Activated naive CD8-positive, alpha-beta T cell treated with anti-CD3 and anti-CD28 coated beads for 36 hours (primary cell): ENCODE data around the gene BICC1. TPM values are rescaled to one million over a fixed set of nuclear protein-coding genes. Genes with fewer than 3 reads are reported as not detected.

Experiments
- DNase-seq: peaks from one replicate; pipeline ENCODE4 v3.0.0; 2021
- H3K27ac Mint-ChIP-seq: one replicate; pipeline ENCODE4 v1.8.0; 2022; ENCODE audit warnings: mild to moderate bottlenecking, moderate library complexity, mixed read lengths
- H3K27me3 Mint-ChIP-seq: one replicate; pipeline ENCODE4 v1.8.0; 2022; ENCODE audit warnings: mild to moderate bottlenecking, mixed read lengths
- H3K36me3 Mint-ChIP-seq: one replicate; pipeline ENCODE4 v1.8.0; 2021; ENCODE audit warnings: mild to moderate bottlenecking, mixed read lengths
- H3K4me1 Mint-ChIP-seq: one replicate; pipeline ENCODE4 v1.8.0; 2021; ENCODE audit warnings: mixed read lengths
- H3K4me3 Mint-ChIP-seq: one replicate; pipeline ENCODE4 v1.8.0; 2022; ENCODE audit warnings: mild to moderate bottlenecking, moderate library complexity, mixed read lengths
- H3K9me3 Mint-ChIP-seq: one replicate; pipeline ENCODE4 v1.8.0; 2022; ENCODE audit warnings: mixed read lengths
- total RNA-seq, 2 experiments: library from RNA; stranded (reverse); gene quantifications; one replicate each; pipeline ENCODE4 v1.2.3, GENCODE V29; 2021

The BICC1 gene
- total RNA-seq, 2 experiments from 2014 or later = 0.04 TPM; not detected in 1

GRCh38 chr10:58511765-58512490 is 744 bp upstream of the BICC1 start:
- Mint-ChIP-seq H3K4me3 (peak overlapping the region; percentile 52), H3K27ac (no peak overlapping the region), H3K27me3 (peaks cover 22% of the 10 kb centered on the region), H3K36me3 (no peaks in the 10 kb centered on the region), H3K9me3 (no peaks in the 10 kb centered on the region), H3K4me1 (peaks cover 6% of the 10 kb centered on the region)
- no peak for DNase-seq

DNA sequence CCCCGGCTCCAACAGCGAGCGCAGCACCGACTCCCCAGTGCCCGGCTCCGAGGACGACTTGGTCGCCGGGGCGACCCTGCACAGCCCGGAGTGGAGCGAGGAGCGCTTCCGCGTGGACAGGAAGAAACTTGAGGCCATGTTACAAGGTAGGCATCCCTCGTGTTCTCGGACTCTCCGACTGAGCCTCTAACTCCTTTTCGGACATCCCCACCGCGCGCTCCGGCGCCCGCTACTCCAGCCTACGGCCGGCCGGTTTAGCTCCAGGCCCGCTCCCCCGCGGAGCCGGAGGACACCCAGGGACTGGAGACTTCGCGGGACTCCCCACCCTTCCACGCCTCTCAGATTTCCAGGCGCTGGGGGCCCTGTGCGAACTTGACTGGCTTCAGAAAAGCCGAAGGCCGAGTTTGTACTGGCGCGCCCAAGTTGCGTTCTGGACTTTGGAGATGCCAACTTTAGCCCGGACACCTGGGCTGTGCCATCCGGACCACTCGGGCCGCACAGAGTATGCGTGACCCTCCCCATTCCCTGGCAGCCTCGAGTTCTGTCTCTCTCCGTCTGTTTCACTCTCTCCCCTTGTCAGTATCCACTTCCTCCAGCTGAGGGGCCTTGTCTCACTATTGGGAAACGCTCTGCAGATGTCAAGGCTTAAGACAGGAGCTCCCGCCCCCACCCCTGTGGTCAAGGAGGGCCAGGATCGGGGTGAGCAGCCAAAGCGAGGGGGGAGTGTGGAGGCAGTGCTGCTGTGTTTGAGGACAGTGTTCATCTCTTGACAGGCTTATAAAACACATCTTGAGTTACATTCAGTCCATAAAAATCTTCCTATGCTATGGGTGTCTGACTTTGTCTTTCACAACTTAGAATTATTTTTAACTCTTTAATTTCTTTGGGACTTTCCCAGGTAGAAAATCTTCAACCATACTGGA is 777 bp downstream of the BICC1 start:
- H3K4me3 Mint-ChIP-seq = peak overlapping the region; percentile 63
- H3K9me3 Mint-ChIP-seq = no peaks in the 10 kb centered on the region
- peaks cover 6% of the 10 kb centered on the region for H3K4me1 Mint-ChIP-seq
- DNase-seq = no peak
- H3K36me3 Mint-ChIP-seq = no peaks in the 10 kb centered on the region
- no peak overlapping the region for H3K27ac Mint-ChIP-seq
- peaks cover 30% of the 10 kb centered on the region for H3K27me3 Mint-ChIP-seq

DNA sequence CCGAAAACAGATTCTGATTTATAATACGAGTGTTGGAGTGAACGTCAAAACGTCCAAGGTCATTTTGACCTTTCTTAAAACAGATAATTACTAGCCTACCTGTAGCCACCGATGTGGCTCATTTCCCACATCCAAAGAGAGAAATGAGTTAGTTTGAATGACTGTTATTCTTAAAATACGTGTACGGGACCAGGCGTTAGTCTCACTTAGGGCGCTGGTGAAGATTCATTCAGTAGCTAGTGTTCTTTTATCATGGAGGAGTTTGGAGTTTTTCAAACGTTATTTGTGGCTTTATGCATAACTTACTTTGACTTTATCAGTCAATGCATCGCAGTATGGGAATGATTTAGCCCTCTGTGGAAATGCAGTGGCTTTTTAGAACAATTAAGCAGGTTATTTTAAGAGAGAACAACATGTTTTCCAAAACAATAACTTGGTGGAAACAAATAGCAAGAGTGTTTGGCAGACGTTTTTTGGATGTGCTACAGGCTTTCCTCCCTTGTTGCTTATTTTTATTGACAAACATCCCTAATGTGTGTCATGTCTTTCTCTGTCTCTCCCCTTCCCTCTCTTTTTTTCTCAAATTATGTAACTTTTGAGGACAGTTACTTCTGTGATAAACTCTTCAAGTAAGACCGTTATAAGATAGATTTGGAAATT is 1.6 kb downstream of the BICC1 start:
- H3K36me3 Mint-ChIP-seq = no peaks in the 10 kb centered on the region
- DNase-seq = no peak
- peaks cover 37% of the 10 kb centered on the region for H3K27me3 Mint-ChIP-seq
- H3K27ac Mint-ChIP-seq = no peak overlapping the region
- H3K4me3 Mint-ChIP-seq = no peak overlapping the region
- H3K4me1 Mint-ChIP-seq = peaks cover 6% of the 10 kb centered on the region
- no peaks in the 10 kb centered on the region for H3K9me3 Mint-ChIP-seq

- no peak overlapping the region for H3K27ac Mint-ChIP-seq
- no peaks in the 10 kb centered on the region for H3K36me3 Mint-ChIP-seq
- no peak overlapping the region for H3K4me3 Mint-ChIP-seq
- H3K9me3 Mint-ChIP-seq = no peaks in the 10 kb centered on the region
- peaks cover 38% of the 10 kb centered on the region for H3K27me3 Mint-ChIP-seq
- H3K4me1 Mint-ChIP-seq = peaks cover 6% of the 10 kb centered on the region
- DNase-seq = no peak
Measured at GRCh38 chr10:58515291-58515941, 2.7 kb downstream of the BICC1 start.

DNA sequence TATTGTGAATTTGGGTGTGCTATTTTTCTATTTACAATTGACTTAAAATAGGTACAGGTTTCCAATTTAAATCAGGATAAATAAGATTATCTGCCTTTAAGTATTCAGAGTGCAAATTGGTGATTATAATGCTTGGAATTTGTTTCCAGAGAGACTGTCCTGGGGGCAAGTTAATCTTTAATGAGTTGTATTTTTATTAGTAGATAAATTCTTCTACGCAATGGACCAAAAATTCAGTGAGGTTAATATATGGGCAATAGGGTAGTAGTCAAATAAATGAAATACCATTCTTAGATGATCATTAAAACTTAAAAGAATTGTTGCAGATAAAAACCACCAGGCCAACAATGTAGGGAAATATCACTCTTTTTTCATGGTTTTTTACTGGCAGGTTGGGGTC is 3.4 kb downstream of the BICC1 start:
- Mint-ChIP-seq H3K27ac (no peak overlapping the region), H3K36me3 (no peaks in the 10 kb centered on the region), H3K9me3 (no peaks in the 10 kb centered on the region), H3K4me1 (peaks cover 6% of the 10 kb centered on the region), H3K27me3 (peaks cover 44% of the 10 kb centered on the region), H3K4me3 (no peak overlapping the region)
- DNase-seq = no peak

DNA sequence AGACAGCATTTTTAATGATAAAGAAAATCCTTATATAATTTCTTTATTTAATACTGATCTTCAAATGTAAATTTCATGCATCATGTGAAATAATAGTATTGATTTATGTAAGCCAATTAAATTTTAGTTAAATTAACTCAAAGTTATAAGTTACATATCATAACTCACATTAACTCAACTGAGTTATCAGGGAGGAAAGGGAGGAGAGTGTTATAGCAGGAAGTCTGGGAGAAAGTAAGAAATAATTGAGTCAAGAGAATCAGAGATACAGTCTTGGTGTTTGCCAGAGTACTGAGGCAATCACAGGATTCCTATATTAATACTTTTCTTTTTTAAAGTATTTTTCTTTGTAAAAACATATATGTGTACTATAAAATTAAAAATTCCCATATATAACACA is 4.0 kb downstream of the BICC1 start:
- no peaks in the 10 kb centered on the region for H3K9me3 Mint-ChIP-seq
- H3K4me1 Mint-ChIP-seq = peaks cover 6% of the 10 kb centered on the region
- no peak overlapping the region for H3K4me3 Mint-ChIP-seq
- no peak overlapping the region for H3K27ac Mint-ChIP-seq
- no peak for DNase-seq
- H3K27me3 Mint-ChIP-seq = peaks cover 45% of the 10 kb centered on the region
- H3K36me3 Mint-ChIP-seq = no peaks in the 10 kb centered on the region

- peaks cover 45% of the 10 kb centered on the region for H3K27me3 Mint-ChIP-seq
- H3K27ac Mint-ChIP-seq = no peak overlapping the region
- no peaks in the 10 kb centered on the region for H3K9me3 Mint-ChIP-seq
- H3K4me1 Mint-ChIP-seq = peaks cover 6% of the 10 kb centered on the region
- no peak for DNase-seq
- H3K36me3 Mint-ChIP-seq = no peaks in the 10 kb centered on the region
- H3K4me3 Mint-ChIP-seq = no peak overlapping the region
Measured at GRCh38 chr10:58517081-58517480, 4.4 kb downstream of the BICC1 start.

DNA sequence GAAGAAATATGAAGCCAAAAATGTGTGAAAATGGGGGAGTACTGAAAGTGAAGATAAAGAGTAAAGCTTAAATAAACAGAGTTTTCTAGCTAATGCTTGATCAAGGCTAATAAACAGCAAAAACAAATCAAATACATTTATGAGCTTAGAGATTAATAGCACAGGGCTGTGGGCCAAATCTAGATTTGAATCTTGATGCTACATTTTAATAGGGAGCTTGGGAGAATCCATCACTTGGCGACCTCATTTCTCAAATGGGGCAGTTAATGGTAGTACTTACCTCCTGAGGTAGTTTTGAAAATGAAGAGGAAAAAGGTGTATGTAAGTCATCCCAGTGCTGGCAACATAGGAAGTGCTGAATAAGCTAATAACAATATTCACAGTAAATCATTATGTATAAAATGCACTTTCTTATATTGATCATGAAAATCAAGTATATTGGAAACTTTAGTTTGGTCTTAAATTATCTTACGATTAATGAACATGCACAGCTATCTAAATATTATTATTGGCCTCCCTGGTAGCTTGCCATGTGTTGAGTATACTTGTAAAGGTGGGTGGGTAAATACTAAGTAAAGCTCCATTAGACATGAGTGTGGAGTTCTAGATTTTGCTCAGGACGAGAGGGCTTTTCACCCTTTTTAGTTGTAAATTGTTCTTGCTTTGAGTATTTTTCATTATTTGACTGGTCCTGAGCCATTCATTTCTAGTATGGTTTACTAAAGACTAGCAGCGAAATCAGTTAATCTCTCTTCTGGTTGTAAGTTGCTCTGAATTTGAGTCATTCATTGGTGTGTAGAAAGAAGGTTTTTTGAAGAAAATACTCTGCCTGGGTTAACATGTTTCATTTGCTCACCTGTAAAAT is 5.1 kb downstream of the BICC1 start:
- Mint-ChIP-seq H3K4me3 (no peak overlapping the region), H3K4me1 (peaks cover 3% of the 10 kb centered on the region), H3K27me3 (peaks cover 45% of the 10 kb centered on the region), H3K36me3 (no peaks in the 10 kb centered on the region), H3K27ac (no peak overlapping the region), H3K9me3 (no peaks in the 10 kb centered on the region)
- DNase-seq = no peak

- no peak for DNase-seq
- Mint-ChIP-seq H3K9me3 (no peaks in the 10 kb centered on the region), H3K27me3 (peaks cover 45% of the 10 kb centered on the region), H3K27ac (no peak overlapping the region), H3K4me1 (no peaks in the 10 kb centered on the region), H3K4me3 (no peak overlapping the region), H3K36me3 (no peaks in the 10 kb centered on the region)
Measured at GRCh38 chr10:58518775-58519174, 6.1 kb downstream of the BICC1 start.

GRCh38 chr10:58529077-58529728 is 16.5 kb downstream of the BICC1 start:
- no peaks in the 10 kb centered on the region for H3K4me1 Mint-ChIP-seq
- H3K4me3 Mint-ChIP-seq = no peak overlapping the region
- peaks cover 18% of the 10 kb centered on the region for H3K27me3 Mint-ChIP-seq
- DNase-seq = no peak
- H3K27ac Mint-ChIP-seq = no peak overlapping the region
- H3K9me3 Mint-ChIP-seq = no peaks in the 10 kb centered on the region
- H3K36me3 Mint-ChIP-seq = no peaks in the 10 kb centered on the region

GRCh38 chr10:58531084-58531695 is 18.5 kb downstream of the BICC1 start:
- Mint-ChIP-seq H3K27ac (no peak overlapping the region), H3K27me3 (peaks cover 18% of the 10 kb centered on the region), H3K4me1 (no peaks in the 10 kb centered on the region), H3K36me3 (peaks cover 1% of the 10 kb centered on the region), H3K9me3 (peaks cover 10% of the 10 kb centered on the region), H3K4me3 (no peak overlapping the region)
- peak; percentile 50 for DNase-seq

DNA sequence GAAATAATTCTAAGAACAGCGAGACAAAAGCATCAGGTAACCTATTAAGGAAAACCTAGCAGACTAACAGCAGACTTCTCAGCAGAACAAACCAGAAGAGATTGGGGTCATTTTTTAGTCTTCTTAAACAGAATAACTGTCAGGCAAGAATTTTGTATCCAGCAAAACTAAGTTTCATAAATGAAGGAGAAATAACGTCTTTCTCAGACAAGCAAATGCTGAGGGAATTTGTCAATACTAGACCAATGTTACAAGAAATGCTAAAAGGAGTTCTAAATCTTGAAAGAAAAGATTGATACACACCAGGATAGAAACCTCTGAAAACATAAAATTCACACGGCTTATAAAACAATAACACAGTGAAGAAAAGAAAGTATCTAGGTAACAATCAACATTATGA is 22.6 kb downstream of the BICC1 start:
- DNase-seq = no peak
- no peaks in the 10 kb centered on the region for H3K4me1 Mint-ChIP-seq
- no peak overlapping the region for H3K4me3 Mint-ChIP-seq
- H3K27me3 Mint-ChIP-seq = peaks cover 13% of the 10 kb centered on the region
- H3K36me3 Mint-ChIP-seq = peaks cover 1% of the 10 kb centered on the region
- peaks cover 10% of the 10 kb centered on the region for H3K9me3 Mint-ChIP-seq
- no peak overlapping the region for H3K27ac Mint-ChIP-seq

- no peak overlapping the region for H3K4me3 Mint-ChIP-seq
- no peaks in the 10 kb centered on the region for H3K4me1 Mint-ChIP-seq
- DNase-seq = no peak
- no peaks in the 10 kb centered on the region for H3K9me3 Mint-ChIP-seq
- no peak overlapping the region for H3K27ac Mint-ChIP-seq
- no peaks in the 10 kb centered on the region for H3K27me3 Mint-ChIP-seq
- no peaks in the 10 kb centered on the region for H3K36me3 Mint-ChIP-seq
Measured at GRCh38 chr10:58543141-58543540, 30.5 kb downstream of the BICC1 start.
